HFF-Myc (cell line): ENCODE results near the gene GRWD1.

Experiments
- DNase-seq: peaks from one replicate; pipeline ENCODE4 v3.0.0-alpha.2; 2011; ENCODE audit warnings: low read depth; ENCODE audit errors: extremely low read depth
- H3K4me3 ChIP-seq: replicated peaks from 2 replicates; pipeline ENCODE4 v1.5.1; 2011; ENCODE audit warnings: low read depth, mild to moderate bottlenecking, control low read depth, low read length
- CTCF ChIP-seq: IDR thresholded peaks from 2 replicates; pipeline ENCODE4 v1.5.1; 2012; ENCODE audit warnings: mild to moderate bottlenecking, low read depth, low read length, control low read depth; ENCODE audit errors: missing control alignments

GRWD1 gene

DNA sequence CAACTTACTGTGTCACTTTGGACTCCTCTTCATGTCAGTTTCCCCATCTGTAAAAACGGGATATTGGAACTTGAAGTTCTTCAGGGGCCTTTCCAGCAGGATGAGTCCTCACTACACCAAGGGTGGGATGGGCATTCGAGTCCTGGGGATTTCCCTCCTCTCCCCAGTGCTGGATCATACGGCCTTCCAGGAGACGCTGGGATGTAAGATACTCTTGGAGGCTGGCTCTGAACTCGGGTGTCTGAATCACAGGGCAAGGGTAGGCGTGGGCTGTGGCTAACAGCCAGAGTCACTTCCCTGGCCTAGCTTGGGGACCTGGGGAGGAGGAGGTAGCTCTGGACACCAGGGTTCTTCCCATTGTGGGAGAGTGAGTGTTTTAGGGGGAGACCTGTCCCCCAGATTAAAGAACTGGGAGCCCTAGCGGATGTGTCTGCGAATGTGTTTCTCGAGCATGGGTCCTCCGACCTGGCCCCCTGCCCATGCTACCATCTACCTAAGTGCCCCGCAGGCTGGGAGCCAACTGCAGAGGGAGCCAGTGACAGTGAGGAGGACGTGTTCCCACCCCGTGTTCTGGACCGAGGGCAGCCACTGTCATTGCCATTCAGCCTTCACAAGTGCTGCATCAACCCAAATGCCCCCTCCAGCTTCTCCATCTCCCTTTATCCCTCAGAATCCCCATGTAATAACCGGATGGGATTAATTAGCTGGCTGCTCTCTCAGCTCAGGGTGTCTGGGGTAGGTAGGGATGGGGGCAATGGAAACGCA, 21.0 kb downstream of the GRWD1 start:
- DNase-seq = no peak
- no peak for TF ChIP-seq CTCF
- no peak overlapping the region for H3K4me3 ChIP-seq

- peak; percentile 98 for DNase-seq
- no peak for TF ChIP-seq CTCF
- H3K4me3 ChIP-seq = peak overlapping the region; percentile 58
Observed at GRCh38 chr19:48468772-48469288, 23.0 kb downstream of the GRWD1 start.

DNA sequence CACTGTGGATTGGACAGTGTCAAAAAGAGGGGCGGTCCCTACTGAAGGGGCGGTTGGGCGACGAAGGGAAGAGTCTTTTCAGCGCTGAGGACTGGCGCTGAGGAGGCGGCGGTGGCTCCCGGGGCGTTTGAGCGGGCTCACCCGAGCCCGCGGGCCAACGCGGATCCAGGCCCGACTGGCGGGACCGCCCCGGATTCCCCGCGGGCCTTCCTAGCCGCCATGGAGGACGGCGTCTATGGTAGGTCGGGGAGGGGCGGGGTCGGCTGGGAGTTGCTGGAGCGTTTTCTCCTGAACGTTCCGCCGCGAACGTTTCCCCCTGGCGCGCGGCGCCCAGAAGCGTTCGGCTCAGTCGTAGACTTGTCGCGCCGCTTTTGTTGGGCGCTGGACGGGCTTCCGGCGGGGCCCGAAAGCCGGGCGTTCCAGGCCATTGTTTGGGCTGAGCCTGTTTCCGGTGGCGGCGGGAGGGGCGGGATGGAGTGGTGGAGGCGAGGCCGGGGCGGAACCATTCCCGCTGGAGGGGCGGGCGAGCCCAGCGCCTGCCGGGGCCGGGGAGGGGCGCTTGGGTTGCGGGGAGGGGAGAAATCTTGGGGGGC, 23.6 kb downstream of the GRWD1 start, which contains the start of gene CYTH2:
Gene CYTH2, plus strand, starts transcription at position 81 of the 593 bp plus-strand sequence. Its CDS starts 139 bp downstream, at position 220.
- no peak for DNase-seq
- peak within 1 kb of the TSS; percentile 58 for H3K4me3 ChIP-seq
- no peak for TF ChIP-seq CTCF

DNA sequence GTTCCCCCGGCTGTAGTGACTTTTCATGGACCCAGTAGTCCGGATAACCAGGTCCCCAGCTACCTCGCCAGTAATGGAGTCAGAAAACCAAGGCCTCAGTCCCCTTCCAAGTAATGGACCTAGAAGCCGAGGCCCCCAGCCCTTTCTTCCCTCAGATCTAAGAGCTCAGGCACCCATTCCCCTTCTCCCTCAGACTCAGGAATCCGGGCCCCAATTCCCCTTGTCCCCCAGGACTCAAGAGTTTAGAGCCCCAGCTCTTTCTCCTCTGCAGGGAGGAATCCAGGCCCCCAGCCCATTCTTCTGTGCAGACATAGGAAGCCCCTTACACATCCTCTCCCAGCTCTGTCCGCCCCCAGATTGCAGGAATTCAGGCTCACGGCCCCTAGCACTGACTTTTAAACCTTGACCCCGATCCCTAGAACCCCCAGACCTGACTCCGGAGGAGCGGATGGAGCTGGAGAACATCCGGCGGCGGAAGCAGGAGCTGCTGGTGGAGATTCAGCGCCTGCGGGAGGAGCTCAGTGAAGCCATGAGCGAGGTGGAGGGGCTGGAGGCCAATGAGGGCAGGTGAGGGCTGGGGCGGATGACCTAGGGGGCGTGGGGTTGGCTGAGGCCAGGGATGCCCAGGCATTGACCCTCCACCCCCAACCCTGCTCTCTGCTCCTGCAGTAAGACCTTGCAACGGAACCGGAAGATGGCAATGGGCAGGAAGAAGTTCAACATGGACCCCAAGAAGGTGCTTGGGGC, 24.3 kb downstream of the GRWD1 start:
- DNase-seq = no peak
- peak overlapping the region; percentile 58 for H3K4me3 ChIP-seq
- no peak for TF ChIP-seq CTCF

- DNase-seq = no peak
- no peak for TF ChIP-seq CTCF
Observed at GRCh38 chr19:48470856-48471255, 25.1 kb downstream of the GRWD1 start.

GRCh38 chr19:48471836-48472235, 26.1 kb downstream of the GRWD1 start:
- no peak overlapping the region for H3K4me3 ChIP-seq
- no peak for TF ChIP-seq CTCF
- DNase-seq = no peak

More at GRCh38 chr19:48470856-48471255, 25.1 kb downstream of the GRWD1 start:
- H3K4me3 ChIP-seq = peak overlapping the region; percentile 58
